Tibial nerve (tissue), 4 donors: ENCODE measurements around the gene NOL4. TPM values are rescaled to one million over a fixed set of nuclear protein-coding genes. Genes with fewer than 3 reads are reported as not detected.
"Not testable (repeated sequence)": the region's sequence is repeated elsewhere in the genome, so short reads cannot be mapped to it uniquely, and the experiment has no call there.

ENCODE experiments used
- DNase-seq, 2 donors: peaks; one replicate each; pipeline ENCODE4 v3.0.0-alpha.2; 2019; ENCODE audit warnings: low spot score in 2 of 2
- H3K27ac ChIP-seq, 4 donors: fragments of 200-600 bp; sonication (generic) in 3 of 4; one replicate each; pipeline ENCODE4 v1.5.1; 2017 to 2019; ENCODE audit warnings: mild to moderate bottlenecking in 1 of 4
- H3K27me3 ChIP-seq, 2 donors: fragments of 200-600 bp; sonication (generic) in 1 of 2; one replicate each; pipeline versions ENCODE4 v1.5.1 to v1.6.0; 2017 to 2019
- H3K36me3 ChIP-seq, 3 donors: fragments of 200-600 bp; sonication (generic); one replicate each; pipeline ENCODE4 v1.5.1; 2018 to 2019
- H3K4me1 ChIP-seq, 4 donors: fragments of 200-600 bp; sonication (generic) in 3 of 4; one replicate each; pipeline ENCODE4 v1.5.1; 2017 to 2019
- H3K4me3 ChIP-seq, 4 donors: fragments of 200-600 bp; sonication (generic) in 3 of 4; one replicate each; pipeline ENCODE4 v1.5.1; 2017 to 2019; ENCODE audit warnings: mild to moderate bottlenecking in 1 of 4, moderate library complexity in 1 of 4
- H3K9me3 ChIP-seq, 4 donors: fragments of 200-600 bp; sonication (generic) in 3 of 4; one replicate each; pipeline ENCODE4 v1.5.1; 2017 to 2019
- EP300 ChIP-seq, 2 donors: sonication (generic); formaldehyde crosslinking; IDR thresholded peaks; one replicate each; pipeline ENCODE4 v1.6.1; 2017; ENCODE audit warnings: antibody characterized with exemption in 2 of 2, mild to moderate bottlenecking in 1 of 2
- POLR2A ChIP-seq, 2 donors: fragments of 450-650 bp; IDR thresholded peaks; one replicate each; pipeline ENCODE4 v1.6.1; 2017; ENCODE audit warnings: antibody characterized with exemption in 2 of 2, mild to moderate bottlenecking in 2 of 2, moderate library complexity in 2 of 2
- WGBS, 2 donors: methylation state at CpG; one replicate each; pipeline ENCODE4 v1.1.5; 2018; 5-methylcytosine and 5-hydroxymethylcytosine counted together
- total RNA-seq, 4 donors: library from RNA; depleted of rRNA; stranded (reverse); fragments of >200 nt; gene quantifications; one replicate each; pipeline ENCODE4 v1.1.0, GENCODE V29; 2016
- TF ChIP-seq, protein P1 (sequence below), 5 experiments: fragments of 200-600 bp in 3 of 5; fragments of 450-650 bp in 2 of 5; sonication (generic) in 3 of 5; IDR thresholded peaks; one replicate each; pipeline ENCODE4 v1.5.1; 2016 to 2019; ENCODE audit warnings: antibody characterized with exemption in 5 of 5, mild to moderate bottlenecking in 3 of 5, moderate library complexity in 2 of 5

The NOL4 gene
- not detected for total RNA-seq

GRCh38 chr18:34224423-34225217, at the start of gene NOL4:
Gene NOL4, minus strand, starts transcription at chr18:34224913. Its CDS starts 1,660 bp downstream, at chr18:34223253.
- H3K4me3 ChIP-seq: peak within 1 kb of the TSS; percentile 8 to 48 (median 40)
- no peaks in the 10 kb centered on the region for H3K9me3 ChIP-seq
- WGBS, 2 donors: 2% methylated on average over 39 to 40 of the region's 56 CpGs
- H3K27me3 ChIP-seq: peaks cover 0 to 65% of the 10 kb centered on the region in 2 donors
- H3K4me1 ChIP-seq: peaks cover 0 to 37% (median 17%) of the 10 kb centered on the region in 4 donors
- TF ChIP-seq, protein P1, sequence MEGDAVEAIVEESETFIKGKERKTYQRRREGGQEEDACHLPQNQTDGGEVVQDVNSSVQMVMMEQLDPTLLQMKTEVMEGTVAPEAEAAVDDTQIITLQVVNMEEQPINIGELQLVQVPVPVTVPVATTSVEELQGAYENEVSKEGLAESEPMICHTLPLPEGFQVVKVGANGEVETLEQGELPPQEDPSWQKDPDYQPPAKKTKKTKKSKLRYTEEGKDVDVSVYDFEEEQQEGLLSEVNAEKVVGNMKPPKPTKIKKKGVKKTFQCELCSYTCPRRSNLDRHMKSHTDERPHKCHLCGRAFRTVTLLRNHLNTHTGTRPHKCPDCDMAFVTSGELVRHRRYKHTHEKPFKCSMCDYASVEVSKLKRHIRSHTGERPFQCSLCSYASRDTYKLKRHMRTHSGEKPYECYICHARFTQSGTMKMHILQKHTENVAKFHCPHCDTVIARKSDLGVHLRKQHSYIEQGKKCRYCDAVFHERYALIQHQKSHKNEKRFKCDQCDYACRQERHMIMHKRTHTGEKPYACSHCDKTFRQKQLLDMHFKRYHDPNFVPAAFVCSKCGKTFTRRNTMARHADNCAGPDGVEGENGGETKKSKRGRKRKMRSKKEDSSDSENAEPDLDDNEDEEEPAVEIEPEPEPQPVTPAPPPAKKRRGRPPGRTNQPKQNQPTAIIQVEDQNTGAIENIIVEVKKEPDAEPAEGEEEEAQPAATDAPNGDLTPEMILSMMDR (IDR thresholded peaks at IDR 0.05): no peak
- TF ChIP-seq POLR2A (IDR thresholded peaks at IDR 0.05): no peak
- no peak for TF ChIP-seq EP300 (IDR thresholded peaks at IDR 0.05)
- H3K27ac ChIP-seq: no peak within 1 kb of the TSS
- no peak for DNase-seq
- no peaks in the 10 kb centered on the region for H3K36me3 ChIP-seq

DNA sequence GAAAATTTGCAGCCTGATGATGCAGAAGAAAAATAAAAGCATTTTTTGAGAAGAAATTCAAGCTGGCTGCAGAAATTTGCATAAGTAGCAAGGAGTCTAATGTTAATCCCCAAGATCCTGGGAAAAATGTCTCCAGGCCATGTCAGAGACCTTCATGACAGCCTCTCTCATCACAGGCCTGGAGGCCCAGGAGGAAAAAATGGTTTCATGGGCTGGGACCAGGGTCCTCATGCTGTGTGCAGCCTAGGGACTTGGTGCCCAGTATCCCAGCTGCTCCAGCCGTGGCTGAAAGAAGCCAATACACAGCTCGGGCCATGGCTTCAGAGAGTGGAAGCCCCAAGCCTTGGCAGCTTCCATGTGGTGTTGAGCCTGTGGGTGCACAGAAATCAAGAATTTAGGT, 41.3 kb upstream of the NOL4 start:
- WGBS, 2 donors: 78 to 92% methylated on average over 2 of the region's 2 CpGs
- DNase-seq: not testable (repeated sequence)

DNA sequence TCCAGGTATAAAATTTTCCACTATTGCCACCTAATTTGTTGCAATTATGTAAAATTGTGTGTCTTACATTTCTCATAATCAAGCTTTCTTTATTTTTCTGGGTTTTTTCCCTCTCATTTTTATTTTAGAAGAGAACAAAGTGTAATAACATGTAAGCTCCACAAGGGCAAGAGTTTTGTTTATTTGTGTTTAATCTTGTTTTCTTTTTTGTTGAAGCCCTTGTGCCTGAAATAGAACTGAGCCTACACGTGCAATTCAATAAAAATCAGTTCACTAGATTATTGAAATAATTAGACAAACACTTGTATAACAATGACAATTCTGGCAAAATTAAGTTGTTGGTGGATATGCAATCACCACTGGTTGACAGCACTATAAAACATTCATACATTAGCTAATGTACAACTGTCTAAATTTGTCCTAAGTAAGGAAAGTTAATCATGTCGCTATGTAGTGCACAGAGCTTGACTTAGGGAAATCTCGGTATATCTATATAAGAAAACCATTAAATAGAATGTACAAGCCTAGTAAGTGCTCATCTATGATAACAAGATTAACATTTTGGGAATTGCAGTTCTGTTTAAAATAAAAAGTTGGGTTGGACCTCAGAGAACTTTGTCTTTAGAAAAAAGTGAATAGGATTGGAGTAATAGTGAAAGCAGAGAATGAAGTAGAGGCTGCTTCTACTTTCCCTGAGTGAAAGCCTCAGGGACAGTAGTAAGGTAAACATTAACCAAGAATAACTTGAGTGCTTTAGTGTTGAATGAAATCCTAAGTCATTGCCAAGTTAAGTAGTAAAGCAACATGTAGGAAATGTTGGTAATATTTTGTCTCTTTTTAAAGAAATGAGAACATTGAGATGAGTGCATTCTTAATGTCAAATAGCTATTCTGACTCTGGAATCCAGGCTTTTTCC, 37.4 kb upstream of the NOL4 start:
- Histone ChIP-seq H3K36me3 (no peaks in the 10 kb centered on the region), H3K27me3 (no peaks in the 10 kb centered on the region), H3K9me3 (peaks cover 0 to 13% (median 0%) of the 10 kb centered on the region in 4 donors), H3K27ac (no peak overlapping the region), H3K4me1 (no peaks in the 10 kb centered on the region), H3K4me3 (no peak overlapping the region)
- WGBS, 2 donors: 62 to 71% methylated on average over 3 of the region's 3 CpGs
- TF ChIP-seq, protein P1 (IDR thresholded peaks at IDR 0.05): no peak
- no peak for TF ChIP-seq POLR2A (IDR thresholded peaks at IDR 0.05)
- no peak for DNase-seq

More for the DNA sequence above, 41.3 kb upstream of the NOL4 start:
- H3K27ac ChIP-seq, H3K36me3 ChIP-seq, H3K4me3 ChIP-seq, H3K4me1 ChIP-seq, H3K27me3 ChIP-seq: not testable (repeated sequence)
- H3K9me3 ChIP-seq: peaks cover 0 to 13% (median 0%) of the 10 kb centered on the region in 4 donors

DNA sequence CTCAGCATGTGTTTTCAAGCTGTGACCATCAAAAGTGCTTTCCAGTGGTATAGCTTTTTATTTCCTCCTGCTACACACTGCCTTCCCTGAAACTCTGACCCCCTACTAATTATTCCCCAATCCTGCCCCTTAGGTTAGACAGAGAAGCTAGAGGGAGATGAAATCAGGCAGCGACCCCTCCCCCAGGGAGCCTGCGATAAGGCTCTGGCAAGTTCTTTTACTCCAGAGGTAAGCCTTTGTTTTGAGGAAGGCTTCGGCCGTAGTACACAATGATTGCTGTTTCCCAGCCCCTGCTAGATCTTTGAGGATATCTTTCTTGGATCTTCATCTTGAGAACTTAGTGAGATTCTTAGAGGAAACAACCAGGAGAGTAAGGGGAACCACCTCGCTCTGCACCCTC, 33.5 kb upstream of the NOL4 start:
- no peak for TF ChIP-seq POLR2A (IDR thresholded peaks at IDR 0.05)
- TF ChIP-seq, protein P1 (IDR thresholded peaks at IDR 0.05): no peak
- 39 to 56% methylated on average over 5 of the region's 5 CpGs for WGBS, 2 donors
- no peaks in the 10 kb centered on the region for H3K9me3 ChIP-seq

GRCh38 chr18:34251919-34252318, 27.2 kb upstream of the NOL4 start:
- TF ChIP-seq EP300 (IDR thresholded peaks at IDR 0.05) (no peak), POLR2A (IDR thresholded peaks at IDR 0.05) (no peak)
- TF ChIP-seq, protein P1 (IDR thresholded peaks at IDR 0.05): no peak
- Histone ChIP-seq H3K4me1 (no peaks in the 10 kb centered on the region), H3K4me3 (no peak overlapping the region), H3K36me3 (no peaks in the 10 kb centered on the region), H3K27me3 (no peaks in the 10 kb centered on the region), H3K9me3 (peaks cover 0 to 17% (median 0%) of the 10 kb centered on the region in 4 donors), H3K27ac (no peak overlapping the region)
- no peak for DNase-seq
- 72 to 81% methylated on average over 2 of the region's 2 CpGs for WGBS, 2 donors

More for the DNA sequence above, 33.5 kb upstream of the NOL4 start:
- Histone ChIP-seq H3K4me3 (no peak overlapping the region), H3K4me1 (no peaks in the 10 kb centered on the region), H3K27ac (no peak overlapping the region), H3K27me3 (no peaks in the 10 kb centered on the region), H3K36me3 (no peaks in the 10 kb centered on the region)
- no peak for DNase-seq
